ENCODE data around the gene HMCN2.

Gene HMCN2

DNA sequence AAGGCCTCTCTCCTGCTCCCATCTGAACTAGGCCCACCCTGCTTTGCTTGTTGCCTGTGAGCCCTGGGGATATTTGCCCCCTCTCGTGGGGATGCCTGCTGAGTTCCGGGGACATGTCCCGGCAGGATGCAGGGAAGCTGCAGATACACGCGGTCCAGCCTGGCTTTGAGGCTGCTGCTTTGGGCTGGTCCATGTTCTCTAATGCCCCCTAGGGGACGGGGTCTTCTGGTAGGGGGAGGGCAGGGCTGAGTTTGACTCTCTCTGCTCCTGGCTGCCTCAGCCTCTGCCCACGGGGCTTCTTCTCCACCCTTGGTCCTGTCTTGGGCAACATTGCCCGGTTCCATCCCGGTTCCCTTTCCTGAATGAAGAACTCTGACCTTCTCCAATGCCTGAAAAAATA, 94.3 kb downstream of the HMCN2 start:
- in situ Hi-C loops (cut with MboI; ENCODE audit: low sequenced_read_pairs): no loop called here

DNA sequence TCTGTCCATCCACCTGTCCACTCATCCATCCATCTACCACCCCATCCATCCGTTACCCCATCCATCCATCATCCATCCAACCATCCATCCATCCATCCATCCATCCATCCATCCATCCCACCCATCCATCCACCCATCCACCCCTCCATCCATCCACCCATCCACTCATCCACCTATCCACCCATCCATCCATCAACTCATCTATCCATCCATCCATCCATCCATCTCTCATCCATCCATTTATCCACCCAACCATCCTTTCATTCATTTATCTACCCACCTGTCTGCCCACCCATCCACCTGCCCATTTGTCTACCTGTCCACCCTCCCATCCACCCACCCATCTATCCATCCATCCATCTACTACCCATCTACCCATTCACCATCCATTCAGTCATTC, 95.1 kb downstream of the HMCN2 start:
- in situ Hi-C loops (cut with MboI; ENCODE audit: low sequenced_read_pairs): no loop called here

DNA sequence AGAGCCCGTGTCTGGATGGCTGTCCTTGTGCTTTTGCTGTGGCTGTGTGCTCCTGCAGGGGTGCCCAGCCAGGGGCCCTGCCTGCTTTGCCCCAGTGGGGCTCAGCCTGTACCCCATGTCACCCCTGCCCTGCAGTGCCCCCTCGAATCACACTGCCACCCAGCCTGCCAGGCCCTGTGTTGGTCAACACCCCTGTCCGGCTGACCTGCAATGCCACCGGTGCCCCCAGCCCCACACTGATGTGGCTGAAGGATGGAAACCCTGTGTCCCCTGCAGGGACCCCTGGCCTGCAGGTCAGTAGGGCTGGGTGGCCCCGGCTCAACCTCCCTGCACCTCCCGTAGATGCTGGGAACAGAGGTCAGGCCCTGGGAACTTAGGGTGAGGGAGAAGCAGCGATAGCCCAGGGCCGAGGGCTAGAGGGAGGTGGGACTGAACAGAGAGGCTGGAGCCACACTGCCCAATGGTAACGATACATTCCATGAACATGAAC, 96.4 kb downstream of the HMCN2 start:
- in situ Hi-C loops (cut with MboI; ENCODE audit: low sequenced_read_pairs): no loop called here

DNA sequence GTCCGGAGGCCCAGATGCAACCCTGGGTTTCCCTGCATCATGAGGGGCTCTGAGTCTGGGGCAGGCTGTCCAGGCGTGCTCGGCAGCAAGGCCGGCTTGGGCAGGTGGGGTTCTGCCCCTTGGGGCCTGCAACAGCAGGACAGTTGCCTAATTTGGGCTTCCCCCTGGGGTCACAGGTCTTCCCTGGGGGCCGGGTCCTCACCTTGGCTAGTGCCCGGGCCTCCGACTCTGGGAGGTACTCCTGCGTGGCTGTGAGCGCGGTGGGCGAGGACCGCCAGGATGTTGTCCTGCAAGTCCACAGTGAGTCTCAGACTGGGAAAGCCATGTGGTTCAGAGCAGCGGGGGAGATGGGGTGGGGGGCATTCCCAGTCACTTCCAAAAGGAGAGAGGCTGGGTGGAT, 97.1 kb downstream of the HMCN2 start:
- in situ Hi-C loops (cut with MboI; ENCODE audit: low sequenced_read_pairs): no loop called here

DNA sequence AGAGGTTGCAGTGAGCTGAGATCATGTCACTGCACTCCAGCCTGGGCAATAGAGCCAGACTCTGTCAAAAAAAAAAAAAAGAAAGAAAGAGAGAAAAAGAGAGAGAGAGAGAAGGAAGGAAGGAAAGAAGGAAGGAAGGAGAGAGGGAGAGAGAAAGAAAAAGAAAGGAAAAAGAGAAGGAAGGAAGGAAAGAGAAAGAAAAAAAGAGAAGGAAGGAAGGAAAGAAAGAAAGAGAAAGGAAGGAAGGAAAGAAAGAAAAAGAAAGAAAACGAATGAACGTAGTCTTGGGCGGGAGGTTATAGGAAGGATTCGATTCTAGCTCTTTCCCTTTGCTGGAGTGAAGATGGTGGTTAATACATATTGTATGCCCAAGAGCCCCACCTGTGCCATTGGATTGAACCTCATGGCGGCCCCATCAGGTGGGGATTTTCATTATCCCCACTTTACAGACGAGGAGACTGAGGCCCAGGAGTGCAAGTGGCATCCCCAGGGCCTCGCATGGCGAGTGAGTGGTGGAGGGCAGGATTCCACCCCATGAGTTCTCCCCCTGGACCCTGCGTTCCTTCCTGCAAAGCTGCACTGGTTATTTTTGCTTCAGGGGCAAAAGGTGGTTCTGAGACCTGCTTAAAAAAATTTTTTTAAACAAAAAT, 98.3 kb downstream of the HMCN2 start:
- in situ Hi-C loops (cut with MboI; ENCODE audit: low sequenced_read_pairs): no loop called here

DNA sequence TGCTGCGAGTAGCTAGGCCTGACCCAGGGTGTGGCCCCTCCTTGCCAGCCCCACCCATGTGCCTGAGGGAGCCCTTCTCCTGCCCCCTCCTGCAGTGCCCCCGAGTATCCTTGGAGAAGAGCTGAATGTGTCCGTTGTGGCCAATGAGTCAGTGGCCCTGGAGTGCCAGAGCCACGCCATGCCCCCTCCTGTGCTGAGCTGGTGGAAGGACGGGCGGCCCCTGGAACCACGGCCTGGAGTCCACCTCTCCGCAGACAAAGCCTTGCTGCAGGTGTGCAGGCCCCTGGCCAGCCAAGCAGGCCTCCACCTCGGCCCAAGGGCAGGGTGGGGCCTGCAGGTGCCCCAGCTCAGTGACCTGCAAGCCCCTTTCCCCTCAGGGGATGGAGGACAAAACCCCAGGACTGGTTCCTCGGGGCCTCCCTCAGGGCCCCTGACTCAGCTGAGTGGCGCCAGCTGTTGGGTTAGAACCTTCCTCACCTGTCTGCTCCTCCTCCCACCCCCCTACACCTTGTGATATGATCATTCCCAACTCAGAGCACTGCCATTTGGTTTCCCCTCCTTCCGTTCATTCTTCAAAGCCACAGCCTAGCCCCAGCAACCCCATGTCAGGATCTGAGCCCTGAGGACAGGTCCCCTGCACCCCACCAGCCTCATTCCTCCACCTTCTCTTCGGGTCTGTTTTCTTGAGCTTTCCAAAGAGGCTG, 99.2 kb downstream of the HMCN2 start:
- in situ Hi-C loops (cut with MboI; ENCODE audit: low sequenced_read_pairs): no loop called here

DNA sequence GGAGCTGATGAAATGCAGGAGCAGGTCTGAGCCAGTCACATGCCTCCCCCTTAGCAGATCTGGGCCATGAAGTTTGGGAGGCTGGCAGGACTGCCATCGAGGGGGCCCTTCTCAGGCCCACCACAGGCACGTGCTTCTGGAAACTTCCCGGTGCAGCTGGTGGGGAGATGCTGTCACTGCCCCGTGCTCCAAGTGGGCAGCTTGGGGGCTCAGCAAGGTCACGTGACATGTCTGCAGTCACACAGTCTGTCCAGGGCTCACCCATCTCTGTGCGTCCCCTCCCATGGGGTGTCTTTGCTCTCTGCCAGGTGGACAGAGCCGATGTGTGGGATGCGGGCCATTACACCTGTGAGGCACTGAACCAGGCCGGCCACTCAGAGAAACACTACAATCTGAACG, 99.8 kb downstream of the HMCN2 start:
- in situ Hi-C loops (cut with MboI; ENCODE audit: low sequenced_read_pairs): no loop called here

- in situ Hi-C loops (cut with MboI; ENCODE audit: low sequenced_read_pairs): no loop called here
Measured at GRCh38 chr9:130366072-130366471, 100.5 kb downstream of the HMCN2 start.

GRCh38 chr9:130366888-130367550, 101.5 kb downstream of the HMCN2 start:
- in situ Hi-C loops (cut with MboI; ENCODE audit: low sequenced_read_pairs): no loop called here

GRCh38 chr9:130368631-130369103, 103.1 kb downstream of the HMCN2 start:
- in situ Hi-C loops (cut with MboI; ENCODE audit: low sequenced_read_pairs): no loop called here

GRCh38 chr9:130370226-130370625, 104.7 kb downstream of the HMCN2 start:
- in situ Hi-C loops (cut with MboI; ENCODE audit: low sequenced_read_pairs): no loop called here

DNA sequence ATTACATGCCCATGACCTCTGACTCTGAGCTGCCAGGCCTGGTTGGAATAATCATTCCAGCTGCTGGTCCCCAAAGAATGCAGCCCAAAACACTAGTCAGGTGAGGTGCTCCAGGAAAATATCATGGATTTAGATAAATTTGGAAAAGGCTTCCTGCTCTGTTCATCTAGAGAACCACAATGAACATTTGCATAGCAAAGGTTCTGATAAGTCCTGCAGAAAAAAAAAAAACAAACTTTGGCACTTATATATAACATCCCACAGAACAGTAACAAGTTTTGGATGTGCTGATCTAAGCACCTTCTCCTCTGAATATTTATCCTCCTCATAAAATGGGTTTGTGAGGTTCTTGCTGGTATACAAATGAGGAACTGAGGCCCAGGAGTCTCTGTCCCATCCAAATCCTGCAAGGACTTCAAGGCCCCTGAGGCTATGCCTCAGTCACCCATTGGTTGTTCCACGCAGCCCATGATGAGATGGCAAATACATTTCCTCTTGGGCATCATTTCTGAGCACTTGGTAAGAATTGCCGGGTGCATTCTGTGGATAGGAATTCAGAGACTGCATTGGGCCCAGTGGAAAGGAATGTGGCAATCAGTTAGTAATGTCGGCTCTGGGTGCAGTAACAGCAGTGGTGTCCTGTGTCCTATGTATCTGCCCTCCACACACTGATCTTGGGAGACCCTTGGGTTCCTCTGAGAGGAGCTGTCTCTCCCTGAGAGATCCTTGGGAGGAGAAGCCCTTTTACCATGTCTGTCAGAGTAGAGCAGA, 105.8 kb downstream of the HMCN2 start:
- in situ Hi-C loops (cut with MboI; ENCODE audit: low sequenced_read_pairs): no loop called here

- in situ Hi-C loops (cut with MboI; ENCODE audit: low sequenced_read_pairs): no loop called here
Measured at GRCh38 chr9:130372057-130372456, 106.5 kb downstream of the HMCN2 start.

DNA sequence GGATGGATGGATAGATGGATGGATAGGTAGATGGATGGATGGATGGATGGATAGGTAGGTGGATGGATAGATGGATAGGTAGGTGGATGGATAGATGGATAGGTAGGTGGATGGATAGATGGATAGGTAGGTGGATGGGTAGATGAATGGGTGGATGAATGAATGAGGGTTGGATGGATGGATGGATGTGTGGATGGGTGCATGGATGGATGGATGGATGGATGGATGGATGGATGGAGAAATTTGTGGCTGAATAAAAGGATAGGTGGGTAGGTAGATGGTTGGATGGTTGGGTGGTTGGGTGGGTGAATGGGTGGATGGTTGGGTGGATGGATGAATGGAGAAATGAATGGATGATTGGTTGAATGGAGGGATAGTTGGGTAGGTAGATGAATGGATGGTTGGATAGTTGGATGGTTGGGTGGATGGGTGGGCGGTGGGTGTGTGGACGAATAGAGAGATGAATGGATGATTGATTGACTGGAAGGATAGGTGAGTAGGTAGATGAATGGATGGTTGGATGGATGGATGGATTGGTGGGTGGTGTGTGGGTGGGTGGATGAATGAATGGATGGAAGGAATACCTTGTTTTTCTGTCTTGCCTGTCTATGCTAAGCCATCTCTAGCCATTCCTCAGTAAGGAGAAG, 108.2 kb downstream of the HMCN2 start:
- in situ Hi-C loops (cut with MboI; ENCODE audit: low sequenced_read_pairs): no loop called here

- in situ Hi-C loops (cut with MboI; ENCODE audit: low sequenced_read_pairs): no loop called here
Measured at GRCh38 chr9:130377612-130378011, 112.1 kb downstream of the HMCN2 start.

GRCh38 chr9:130378875-130379648, 113.5 kb downstream of the HMCN2 start:
- in situ Hi-C loops (cut with MboI; ENCODE audit: low sequenced_read_pairs): no loop called here

GRCh38 chr9:130379649-130379970, 114.0 kb downstream of the HMCN2 start:
- in situ Hi-C loops (cut with MboI; ENCODE audit: low sequenced_read_pairs): no loop called here

GRCh38 chr9:130380920-130381469, 115.4 kb downstream of the HMCN2 start:
- in situ Hi-C loops (cut with MboI; ENCODE audit: low sequenced_read_pairs): no loop called here

- in situ Hi-C loops (cut with MboI; ENCODE audit: low sequenced_read_pairs): no loop called here
Measured at GRCh38 chr9:130381660-130382059, 116.1 kb downstream of the HMCN2 start.

GRCh38 chr9:130382096-130382495, 116.5 kb downstream of the HMCN2 start:
- in situ Hi-C loops (cut with MboI; ENCODE audit: low sequenced_read_pairs): no loop called here
